ENCODE results near the gene NMT1.
"Not testable (repeated sequence)": the region's sequence is repeated elsewhere in the genome, so short reads cannot be mapped to it uniquely, and the experiment has no call there.

NMT1 gene

DNA sequence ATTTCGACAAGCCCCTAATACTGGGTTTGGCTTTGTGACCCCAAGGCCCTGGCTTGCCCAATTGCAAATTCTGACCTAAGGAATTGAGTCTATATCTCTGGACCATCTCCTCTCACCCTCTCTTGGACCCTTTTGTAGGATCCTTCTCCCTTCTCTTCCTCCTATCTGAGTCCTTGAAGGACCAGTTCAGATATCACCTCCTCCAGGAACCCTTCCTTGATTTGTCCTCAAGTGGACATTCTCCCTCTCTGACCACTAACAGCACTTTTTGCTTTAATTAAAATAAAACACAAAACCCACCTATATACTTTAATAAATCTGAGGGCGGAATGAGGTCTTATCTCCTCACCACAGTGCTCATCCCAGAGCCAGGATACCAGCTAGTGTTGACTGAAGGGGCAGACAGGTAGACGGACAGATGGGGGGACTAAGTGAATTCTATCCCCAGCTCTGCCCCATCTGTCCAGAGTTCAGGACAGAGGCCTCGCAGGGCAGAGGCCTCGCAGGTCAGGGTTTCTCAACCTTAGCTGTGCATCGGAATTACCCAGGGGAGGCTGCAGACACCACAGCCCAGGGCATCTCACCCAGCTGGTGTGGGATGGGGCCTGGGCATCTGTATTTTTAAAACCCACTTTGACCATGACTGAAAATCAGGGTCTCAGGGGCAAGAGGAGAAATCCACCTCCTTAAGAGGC is 62.1 kb downstream of the NMT1 start:
- no peaks in the 10 kb centered on the region for H3K27me3 ChIP-seq (ENCODE audit: control insufficient read depth, insufficient read depth, low read length)
- no peaks in the 10 kb centered on the region for H3K79me2 ChIP-seq
- no peak overlapping the region for H2AFZ ChIP-seq
- no peak overlapping the region for H3K9ac ChIP-seq
- no peak for TF ChIP-seq CTCF (IDR thresholded peaks at IDR 0.05)
- no peak overlapping the region for H3K4me2 ChIP-seq (ENCODE audit: low read length)
- H3K36me3 ChIP-seq (ENCODE audit: control insufficient read depth, insufficient read depth, low read length), result no peaks in the 10 kb centered on the region
- H3K4me3 ChIP-seq (ENCODE audit: low read depth, low read length), result no peak overlapping the region
- no peaks in the 10 kb centered on the region for H3K9me3 ChIP-seq (ENCODE audit: control insufficient read depth, low read length)
- peaks cover 3% of the 10 kb centered on the region for H3K4me1 ChIP-seq
- H3K27ac ChIP-seq, result no peak overlapping the region

DNA sequence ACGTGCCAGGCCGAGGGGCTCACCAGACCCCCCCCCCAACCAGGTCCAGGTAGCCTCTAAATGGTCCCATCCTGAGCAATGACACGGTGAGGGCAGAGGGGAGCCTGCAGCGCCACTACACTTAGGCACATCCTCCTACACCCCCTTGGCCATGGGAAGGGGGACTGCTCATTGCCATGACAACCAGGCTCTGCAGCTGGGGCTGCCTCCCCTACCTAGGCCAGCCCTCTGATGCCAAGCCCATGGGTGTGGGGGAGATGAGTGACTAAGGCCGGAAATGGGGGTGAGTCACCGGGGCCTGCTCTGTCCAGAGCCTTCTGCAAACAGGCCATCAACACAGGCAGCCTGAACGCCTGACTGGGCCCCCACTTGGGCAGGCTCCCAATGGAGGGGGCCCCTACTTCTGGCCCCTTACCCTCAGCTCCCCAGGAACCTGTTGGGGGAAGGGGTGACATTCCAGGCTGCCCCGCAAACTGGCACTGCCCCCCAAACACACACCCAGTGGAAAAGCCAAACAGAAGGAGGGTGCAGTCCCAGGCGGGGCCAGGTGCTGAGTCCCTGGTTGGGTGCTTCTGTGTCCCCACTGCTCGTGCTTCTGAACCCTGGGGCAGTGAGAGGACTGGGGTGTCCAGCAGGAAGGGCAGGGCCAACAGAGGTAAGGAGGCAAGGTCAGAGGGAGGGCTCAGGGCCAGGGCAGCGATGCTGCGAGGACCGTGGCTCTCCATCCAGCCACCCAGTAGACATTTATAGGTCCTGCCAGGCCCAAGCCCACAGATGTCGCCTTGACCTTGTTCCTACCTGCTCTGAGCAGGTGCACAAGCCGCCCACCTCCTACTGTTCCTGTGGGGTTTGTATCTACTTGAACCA is 63.0 kb downstream of the NMT1 start:
- Histone ChIP-seq H3K9ac (no peak overlapping the region), H3K4me1 (peaks cover 3% of the 10 kb centered on the region), H3K4me2 (ENCODE audit: low read length) (no peak overlapping the region), H3K27ac (no peak overlapping the region), H2AFZ (peak overlapping the region; percentile 55), H3K9me3 (ENCODE audit: control insufficient read depth, low read length) (no peaks in the 10 kb centered on the region), H3K4me3 (ENCODE audit: low read depth, low read length) (no peak overlapping the region), H3K27me3 (ENCODE audit: control insufficient read depth, insufficient read depth, low read length) (no peaks in the 10 kb centered on the region), H3K36me3 (ENCODE audit: control insufficient read depth, insufficient read depth, low read length) (no peaks in the 10 kb centered on the region), H3K79me2 (no peaks in the 10 kb centered on the region)
- TF ChIP-seq CTCF (IDR thresholded peaks at IDR 0.05), result no peak

DNA sequence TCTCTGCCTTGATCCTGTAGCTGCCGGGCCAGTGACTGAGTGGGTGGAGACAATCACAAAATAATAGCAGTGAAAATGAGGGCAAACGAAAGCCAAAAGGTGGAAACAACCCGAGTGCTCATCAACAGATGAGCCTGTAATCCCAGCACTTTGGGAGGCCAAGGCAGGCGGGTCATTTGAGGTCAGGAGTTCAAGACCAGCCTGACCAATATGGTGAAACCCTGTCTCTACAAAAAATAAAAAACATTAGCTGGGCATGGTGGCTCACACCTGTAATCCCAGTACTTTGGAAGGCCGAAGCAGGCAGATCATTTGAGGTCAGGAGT is 63.6 kb downstream of the NMT1 start:
- not testable (repeated sequence) for H3K4me1 ChIP-seq; H3K36me3 ChIP-seq (ENCODE audit: control insufficient read depth, insufficient read depth, low read length); H3K9me3 ChIP-seq (ENCODE audit: control insufficient read depth, low read length); H3K4me3 ChIP-seq (ENCODE audit: low read depth, low read length); H3K27me3 ChIP-seq (ENCODE audit: control insufficient read depth, insufficient read depth, low read length); H3K27ac ChIP-seq; H3K9ac ChIP-seq; H3K4me2 ChIP-seq (ENCODE audit: low read length); H3K79me2 ChIP-seq
- H2AFZ ChIP-seq, result peak overlapping the region; percentile 55

DNA sequence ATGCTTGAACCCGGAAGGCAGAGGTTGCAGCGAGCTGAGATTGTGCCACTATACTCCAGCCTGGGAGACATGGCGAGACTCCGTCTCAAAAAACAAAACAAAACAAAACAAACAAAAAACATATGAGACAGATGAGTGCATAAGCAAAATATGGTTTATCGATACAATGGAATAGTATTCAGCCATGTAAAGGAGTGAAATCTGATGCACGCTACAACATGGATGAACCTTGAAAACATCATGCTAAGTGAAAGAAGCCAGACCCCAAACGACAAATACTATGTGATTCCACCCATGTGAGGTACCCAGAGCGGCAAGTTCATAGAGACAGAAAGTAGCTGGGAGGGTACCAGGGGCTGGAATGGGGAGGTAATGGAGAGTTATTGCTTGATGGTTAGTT is 64.4 kb downstream of the NMT1 start:
- no peaks in the 10 kb centered on the region for H3K9me3 ChIP-seq (ENCODE audit: control insufficient read depth, low read length)
- TF ChIP-seq CTCF (IDR thresholded peaks at IDR 0.05), result no peak
- no peaks in the 10 kb centered on the region for H3K79me2 ChIP-seq
- no peak overlapping the region for H3K27ac ChIP-seq
- H3K9ac ChIP-seq, result no peak overlapping the region
- no peak overlapping the region for H3K4me3 ChIP-seq (ENCODE audit: low read depth, low read length)
- H3K27me3 ChIP-seq (ENCODE audit: control insufficient read depth, insufficient read depth, low read length), result no peaks in the 10 kb centered on the region
- H3K4me2 ChIP-seq (ENCODE audit: low read length), result no peak overlapping the region
- H3K4me1 ChIP-seq, result peaks cover 5% of the 10 kb centered on the region
- no peak overlapping the region for H2AFZ ChIP-seq
- no peaks in the 10 kb centered on the region for H3K36me3 ChIP-seq (ENCODE audit: control insufficient read depth, insufficient read depth, low read length)

DNA sequence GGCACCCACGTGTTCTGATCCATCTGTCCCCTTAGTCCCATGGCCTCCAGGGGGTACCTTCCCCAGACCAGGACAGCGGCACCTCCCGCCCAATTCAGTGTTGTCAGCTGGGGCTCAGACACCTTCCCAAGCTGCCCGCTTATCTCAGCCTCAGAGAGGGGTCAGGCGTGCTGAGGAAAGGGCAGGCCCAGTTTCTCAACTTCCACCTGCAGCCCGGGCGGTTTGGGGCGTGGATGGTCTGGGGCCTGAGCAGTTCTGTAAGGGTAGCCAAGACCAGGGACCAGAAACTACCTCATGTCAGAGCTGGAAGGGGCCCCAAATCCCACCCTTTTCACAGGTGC is 66.1 kb downstream of the NMT1 start:
- Histone ChIP-seq H3K27me3 (ENCODE audit: control insufficient read depth, insufficient read depth, low read length) (no peaks in the 10 kb centered on the region), H3K9ac (no peak overlapping the region), H2AFZ (no peak overlapping the region), H3K27ac (no peak overlapping the region), H3K36me3 (ENCODE audit: control insufficient read depth, insufficient read depth, low read length) (no peaks in the 10 kb centered on the region), H3K79me2 (no peaks in the 10 kb centered on the region), H3K4me3 (ENCODE audit: low read depth, low read length) (no peak overlapping the region), H3K4me1 (peaks cover 5% of the 10 kb centered on the region), H3K9me3 (ENCODE audit: control insufficient read depth, low read length) (no peaks in the 10 kb centered on the region), H3K4me2 (ENCODE audit: low read length) (no peak overlapping the region)
- no peak for TF ChIP-seq CTCF (IDR thresholded peaks at IDR 0.05)

All from parathyroid adenoma (tissue), 2 donors.